ENCODE results near the gene DKK3.
A peak's percentile ranks its signal among the peaks of the same experiment; 100 is the strongest.

The DKK3 gene

DNA sequence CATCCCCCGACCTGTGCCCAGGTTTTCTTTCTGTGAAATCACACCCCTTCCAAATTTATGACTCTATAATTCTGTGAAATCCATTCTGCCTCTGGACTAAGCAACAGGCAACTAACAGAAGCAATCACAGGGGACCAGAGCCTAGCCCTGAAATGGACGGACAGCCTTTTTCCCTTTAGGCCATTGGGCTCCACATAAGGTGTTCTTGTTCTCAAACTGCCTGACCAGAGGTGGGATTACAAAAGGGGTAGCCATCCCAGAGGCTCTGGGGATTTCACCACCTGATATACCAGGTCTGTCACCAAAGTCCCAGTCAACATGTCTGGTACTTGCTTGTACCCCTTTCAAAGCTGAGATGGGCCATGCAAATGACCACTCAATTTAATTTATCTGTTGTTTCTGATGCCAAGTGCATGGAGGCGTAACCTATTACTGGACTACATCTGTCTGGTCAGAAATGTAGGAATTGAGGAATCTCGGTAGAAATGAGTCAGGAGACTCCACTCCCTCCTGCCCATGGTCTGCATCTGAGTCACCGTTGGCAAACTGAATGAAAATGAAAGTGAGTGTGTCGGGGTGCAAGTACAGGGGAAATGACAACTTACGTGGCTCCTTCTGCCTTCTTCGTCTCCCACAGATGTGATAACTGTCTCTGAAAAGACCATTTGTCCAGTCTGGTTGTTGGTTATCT is 10.2 kb downstream of the DKK3 start:
- TF ChIP-seq, protein P1, sequence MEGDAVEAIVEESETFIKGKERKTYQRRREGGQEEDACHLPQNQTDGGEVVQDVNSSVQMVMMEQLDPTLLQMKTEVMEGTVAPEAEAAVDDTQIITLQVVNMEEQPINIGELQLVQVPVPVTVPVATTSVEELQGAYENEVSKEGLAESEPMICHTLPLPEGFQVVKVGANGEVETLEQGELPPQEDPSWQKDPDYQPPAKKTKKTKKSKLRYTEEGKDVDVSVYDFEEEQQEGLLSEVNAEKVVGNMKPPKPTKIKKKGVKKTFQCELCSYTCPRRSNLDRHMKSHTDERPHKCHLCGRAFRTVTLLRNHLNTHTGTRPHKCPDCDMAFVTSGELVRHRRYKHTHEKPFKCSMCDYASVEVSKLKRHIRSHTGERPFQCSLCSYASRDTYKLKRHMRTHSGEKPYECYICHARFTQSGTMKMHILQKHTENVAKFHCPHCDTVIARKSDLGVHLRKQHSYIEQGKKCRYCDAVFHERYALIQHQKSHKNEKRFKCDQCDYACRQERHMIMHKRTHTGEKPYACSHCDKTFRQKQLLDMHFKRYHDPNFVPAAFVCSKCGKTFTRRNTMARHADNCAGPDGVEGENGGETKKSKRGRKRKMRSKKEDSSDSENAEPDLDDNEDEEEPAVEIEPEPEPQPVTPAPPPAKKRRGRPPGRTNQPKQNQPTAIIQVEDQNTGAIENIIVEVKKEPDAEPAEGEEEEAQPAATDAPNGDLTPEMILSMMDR (conservative IDR thresholded peaks at IDR 0.05; ENCODE audit: low read depth), result no peak
- peak overlapping the region; percentile 79 for H3K27ac ChIP-seq
- DNase-seq (ENCODE audit: low spot score), result peak; percentile 93
- ChIA-PET CTCF (no interaction called here), POLR2A (ENCODE audit: low non-redundant PET) (no interaction called here)

GRCh38 chr11:11997049-11997322 is 11.4 kb downstream of the DKK3 start:
- POLR2A ChIA-PET (ENCODE audit: low non-redundant PET), result no interaction called here
- peak overlapping the region; percentile 79 for H3K27ac ChIP-seq
- TF ChIP-seq, protein P1 (conservative IDR thresholded peaks at IDR 0.05; ENCODE audit: low read depth), result no peak
- CTCF ChIA-PET, result no interaction called here
- DNase-seq (ENCODE audit: low spot score), result no peak

- POLR2A ChIA-PET (ENCODE audit: low non-redundant PET), result no interaction called here
- TF ChIP-seq, protein P1 (conservative IDR thresholded peaks at IDR 0.05; ENCODE audit: low read depth), result no peak
- no peak for DNase-seq (ENCODE audit: low spot score)
- CTCF ChIA-PET, result interaction anchor here (0.7 kb wide), 1 partner anchor 1084 kb away, joined by 3 read pairs; no protein-coding TSS in a partner anchor
- peak overlapping the region; percentile 79 for H3K27ac ChIP-seq
These were observed 11.9 kb downstream of the DKK3 start for GRCh38 chr11:11996321-11997048.

DNA sequence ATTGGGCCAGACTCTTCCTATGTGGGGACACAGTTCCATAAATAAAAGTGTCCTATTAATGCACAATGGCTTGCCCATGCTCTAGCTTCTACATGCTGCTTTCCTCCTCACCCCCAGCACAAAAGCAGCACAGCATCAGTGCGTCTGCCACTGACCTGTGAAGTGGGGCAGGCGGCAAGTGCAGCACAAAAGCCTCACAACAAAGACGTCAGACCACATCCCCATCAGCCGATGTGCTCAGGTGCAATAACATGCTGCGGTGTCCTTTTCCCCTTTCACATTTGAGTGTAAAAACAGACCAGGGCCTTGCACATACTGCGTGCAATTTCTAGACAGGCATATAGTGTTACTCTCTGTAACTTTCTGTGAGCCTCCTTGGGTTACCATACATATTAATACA is 12.8 kb downstream of the DKK3 start:
- ChIA-PET POLR2A (ENCODE audit: low non-redundant PET) (no interaction called here), CTCF (interaction anchor here (0.7 kb wide), 1 partner anchor 286 kb away, joined by 5 read pairs; no protein-coding TSS in a partner anchor)
- peak overlapping the region; percentile 87 for H3K27ac ChIP-seq
- no peak for DNase-seq (ENCODE audit: low spot score)
- TF ChIP-seq, protein P1 (conservative IDR thresholded peaks at IDR 0.05; ENCODE audit: low read depth), result no peak

DNA sequence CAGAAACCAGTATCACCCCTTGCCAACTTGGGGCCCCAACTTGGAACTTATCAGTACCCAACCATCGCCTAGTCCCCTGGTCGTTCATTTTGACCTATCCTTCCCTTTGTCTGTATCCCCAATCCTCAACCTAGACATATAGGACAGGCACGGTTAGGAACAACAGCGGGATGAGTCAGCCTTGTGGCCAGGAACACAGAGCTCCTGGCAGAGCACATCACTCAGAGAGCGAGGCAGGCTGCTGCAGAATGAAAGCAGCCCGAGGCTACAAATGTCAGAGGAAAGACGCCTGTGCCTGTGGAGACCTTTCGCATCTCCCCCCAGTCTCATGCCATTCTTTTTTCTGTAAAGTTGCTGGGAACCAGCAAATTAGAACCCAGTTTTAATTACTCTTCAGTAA is 14.6 kb downstream of the DKK3 start:
- TF ChIP-seq, protein P1 (conservative IDR thresholded peaks at IDR 0.05; ENCODE audit: low read depth), result no peak

DNA sequence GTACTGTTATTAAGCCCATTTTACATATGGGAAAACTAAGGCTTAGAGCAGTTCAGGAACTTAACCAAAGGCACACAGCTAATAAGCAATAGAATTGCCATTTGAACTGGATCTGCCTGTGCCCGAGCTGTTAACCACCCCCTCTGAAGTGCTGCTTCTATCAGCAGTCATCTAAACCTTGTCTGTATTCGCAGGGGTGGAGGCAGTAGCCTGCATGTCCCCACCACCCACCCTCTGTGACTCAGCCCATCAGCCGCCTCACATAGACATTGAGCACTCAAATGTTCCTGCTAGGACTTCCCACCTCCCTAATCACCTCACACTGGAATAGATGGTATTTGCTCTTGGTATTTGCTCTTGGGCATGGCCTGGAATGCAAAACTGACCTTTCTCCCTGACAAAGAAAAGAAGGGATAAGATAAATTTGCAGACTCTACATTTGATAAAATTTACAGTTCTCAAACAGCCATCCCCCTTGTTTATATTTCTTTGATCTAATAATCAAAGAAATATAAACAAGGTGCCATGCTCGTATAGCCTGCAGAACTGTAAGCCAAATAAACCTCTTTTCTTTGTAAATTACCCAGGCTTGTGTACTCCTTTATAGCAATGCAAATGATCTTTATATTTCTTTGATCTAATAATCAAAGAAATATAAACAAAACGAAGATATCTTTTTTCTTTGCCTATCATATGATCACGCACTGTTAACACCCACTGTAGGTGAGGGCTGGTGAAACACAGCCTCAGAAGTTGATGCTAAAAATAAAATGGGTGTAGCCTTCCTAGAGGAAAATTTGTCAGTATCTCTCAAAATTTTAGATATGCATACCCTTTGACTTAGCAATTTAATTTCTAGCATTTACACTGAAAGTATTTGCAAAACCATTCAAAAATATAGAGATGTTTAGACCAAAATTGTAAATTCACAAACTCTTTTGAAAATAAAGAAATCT is 15.9 kb downstream of the DKK3 start:
- TF ChIP-seq, protein P1 (conservative IDR thresholded peaks at IDR 0.05; ENCODE audit: low read depth), result no peak
- POLR2A ChIA-PET (ENCODE audit: low non-redundant PET), result no interaction called here
- peak overlapping the region; percentile 63 for H3K27ac ChIP-seq
- DNase-seq (ENCODE audit: low spot score), result peak; percentile 57
- CTCF ChIA-PET, result interaction anchor here (0.7 kb wide), 1 partner anchor 9 kb away, joined by 3 read pairs; no protein-coding TSS in a partner anchor

More for the DNA sequence above, 14.6 kb downstream of the DKK3 start:
- DNase-seq (ENCODE audit: low spot score), result peak; percentile 82
- CTCF ChIA-PET, result interaction anchor here (0.6 to 1.0 kb wide), 2 partner anchors 12 to 40 kb away, joined by 3 read pairs; no protein-coding TSS in a partner anchor
- peak overlapping the region; percentile 87 for H3K27ac ChIP-seq
- POLR2A ChIA-PET (ENCODE audit: low non-redundant PET), result no interaction called here
